ENCODE results near the gene HSD11B1.
A peak's percentile ranks its signal among the peaks of the same experiment; 100 is the strongest.

HSD11B1 gene

DNA sequence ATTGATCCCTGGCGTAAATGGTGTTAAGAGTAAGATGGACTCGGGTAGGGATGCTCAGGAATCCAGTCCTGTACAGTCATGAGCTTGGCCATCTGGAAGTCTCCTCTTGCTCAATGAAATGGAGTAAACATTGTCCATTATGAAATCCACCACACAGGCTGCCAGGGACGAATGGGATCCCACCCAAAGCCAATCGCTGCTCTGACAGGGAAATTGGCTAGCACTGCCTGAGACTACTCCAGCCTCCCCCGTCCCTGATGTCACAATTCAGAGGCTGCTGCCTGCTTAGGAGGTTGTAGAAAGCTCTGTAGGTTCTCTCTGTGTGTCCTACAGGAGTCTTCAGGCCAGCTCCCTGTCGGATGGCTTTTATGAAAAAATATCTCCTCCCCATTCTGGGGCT is at the start of gene HSD11B1:
Gene HSD11B1 (plus strand): TSS at position 263 of the 400 bp plus-strand sequence. CDS start 97 bp downstream, at position 360.
- no peak for DNase-seq

DNA sequence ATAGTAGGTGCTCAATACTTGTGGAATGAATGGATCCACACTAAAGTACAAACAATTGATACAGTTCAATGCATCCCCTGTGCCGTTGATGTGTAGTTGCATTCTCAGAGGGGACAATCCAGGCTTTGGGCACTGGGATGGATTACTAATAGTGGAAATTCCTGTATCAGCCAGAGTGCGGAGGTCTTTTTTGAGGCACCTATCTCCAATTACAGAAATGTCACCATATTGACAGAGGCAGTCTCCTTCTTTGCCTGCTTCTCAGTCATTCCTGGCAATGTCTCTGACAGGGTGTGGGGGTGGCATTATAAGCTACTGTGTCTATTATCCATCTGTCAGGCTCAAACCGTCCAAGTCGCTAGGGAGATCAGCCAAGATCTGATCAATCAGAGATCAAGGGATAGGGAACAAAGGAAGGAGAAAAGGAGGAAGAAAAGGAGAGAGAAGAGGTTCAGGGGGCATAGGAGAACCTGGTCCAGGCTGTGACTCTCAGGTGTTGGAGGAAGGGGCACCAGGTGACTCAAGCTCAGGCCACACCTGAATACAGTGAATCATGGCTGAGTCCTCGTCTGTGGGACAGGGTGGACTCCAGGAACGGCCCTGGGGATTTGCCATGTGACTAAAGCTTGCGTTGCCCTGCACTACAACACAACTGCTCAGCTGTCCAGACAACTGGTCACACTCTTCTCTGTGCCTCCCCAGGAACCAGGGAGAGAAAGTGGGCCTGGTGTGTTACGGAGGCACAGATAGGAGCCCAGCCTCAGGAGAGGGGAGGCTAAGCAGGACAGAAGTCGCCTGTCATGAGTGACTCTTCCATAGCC is 49.0 kb upstream of the HSD11B1 start:
- no peak for DNase-seq

DNA sequence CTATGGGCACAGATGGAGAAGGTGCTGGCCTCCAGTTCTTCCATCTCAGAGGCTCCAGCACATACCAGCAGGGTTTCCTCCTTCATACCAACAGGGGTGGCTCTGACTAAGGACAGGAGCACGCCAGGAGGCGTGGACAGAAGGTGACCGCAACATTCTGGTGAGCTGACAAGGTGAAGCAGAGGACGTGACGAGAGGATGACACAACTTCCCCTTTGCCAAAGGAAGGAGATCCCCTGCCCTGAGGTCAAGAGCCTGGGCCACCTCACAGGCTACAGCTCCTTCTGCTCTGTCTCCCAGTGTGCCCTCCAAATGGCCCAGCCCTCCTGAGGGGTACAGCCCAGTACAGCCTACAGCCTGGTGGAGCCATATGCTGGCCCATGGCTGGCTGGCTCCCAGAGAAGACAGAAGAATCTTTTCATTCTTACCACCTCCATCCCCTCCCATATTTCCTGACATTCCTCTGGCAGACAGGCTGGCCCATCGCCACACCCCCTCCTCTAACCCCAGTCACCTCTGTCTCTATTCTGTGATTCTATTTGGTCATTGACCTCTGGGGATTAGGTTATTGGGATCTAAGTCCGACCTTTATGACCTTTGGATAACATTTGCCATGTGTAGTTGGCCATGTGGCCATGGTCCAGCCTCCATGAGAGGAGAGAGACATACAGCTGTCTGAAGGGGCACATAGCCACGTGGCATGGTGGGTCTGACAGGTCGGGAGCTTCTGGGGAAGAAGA is 47.3 kb upstream of the HSD11B1 start:
- DNase-seq = no peak

DNA sequence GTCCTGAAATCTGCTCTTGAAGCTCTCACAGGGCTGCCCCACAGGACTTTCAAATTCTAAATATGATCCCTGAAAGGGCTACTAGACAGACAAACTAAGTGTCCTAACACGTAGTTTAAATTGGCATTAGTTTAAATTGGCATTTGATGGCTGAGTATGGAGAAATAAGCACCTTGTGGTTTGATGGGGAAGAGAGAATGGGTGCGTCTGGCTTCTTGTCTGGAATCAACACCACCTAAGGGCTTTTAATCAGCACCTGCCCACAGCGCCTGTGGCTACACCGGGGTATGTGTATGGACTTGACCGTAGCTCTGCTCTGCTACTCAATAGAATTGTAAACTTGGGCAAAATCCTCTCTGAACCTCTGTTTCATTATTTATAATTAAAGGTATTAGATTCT is 46.7 kb upstream of the HSD11B1 start:
- no peak for DNase-seq

DNA sequence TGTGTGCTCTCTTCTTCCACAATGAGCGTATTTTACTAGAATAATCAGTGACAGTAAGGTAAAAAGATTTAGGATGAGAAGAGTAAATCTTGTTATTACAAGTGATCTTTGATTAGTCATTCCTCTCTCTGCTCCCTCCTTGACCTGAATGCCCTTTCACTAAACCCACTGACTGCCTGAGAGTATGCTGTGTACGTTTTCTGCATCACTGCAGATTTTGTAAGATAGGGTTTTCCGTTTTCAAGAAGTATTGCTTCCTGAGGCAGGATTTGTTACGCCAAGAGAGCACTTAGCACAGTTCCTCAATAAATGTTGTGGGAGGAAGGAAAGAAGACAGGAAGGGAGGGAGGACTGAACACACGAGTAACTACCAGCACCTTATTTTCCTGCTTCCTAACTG is 44.7 kb upstream of the HSD11B1 start:
- DNase-seq = no peak

DNA sequence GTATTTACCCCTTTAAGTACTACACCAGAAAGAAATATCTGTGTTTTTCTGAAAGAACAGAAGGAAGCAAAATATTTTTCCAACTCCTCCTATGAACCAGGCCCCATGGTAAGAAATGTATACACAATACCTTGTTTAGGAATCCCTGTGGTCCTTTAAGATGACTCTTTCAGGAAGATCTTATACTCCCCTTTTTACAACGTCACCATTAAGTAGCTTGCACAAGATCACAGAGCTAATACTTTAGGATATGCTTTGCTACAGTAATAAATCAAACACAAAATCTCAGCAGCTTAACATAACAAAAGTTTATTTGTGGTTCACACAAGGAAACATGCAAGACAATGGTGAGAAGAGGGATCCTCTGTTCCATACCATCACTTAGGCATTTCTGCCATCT is 43.6 kb upstream of the HSD11B1 start:
- no peak for DNase-seq

DNA sequence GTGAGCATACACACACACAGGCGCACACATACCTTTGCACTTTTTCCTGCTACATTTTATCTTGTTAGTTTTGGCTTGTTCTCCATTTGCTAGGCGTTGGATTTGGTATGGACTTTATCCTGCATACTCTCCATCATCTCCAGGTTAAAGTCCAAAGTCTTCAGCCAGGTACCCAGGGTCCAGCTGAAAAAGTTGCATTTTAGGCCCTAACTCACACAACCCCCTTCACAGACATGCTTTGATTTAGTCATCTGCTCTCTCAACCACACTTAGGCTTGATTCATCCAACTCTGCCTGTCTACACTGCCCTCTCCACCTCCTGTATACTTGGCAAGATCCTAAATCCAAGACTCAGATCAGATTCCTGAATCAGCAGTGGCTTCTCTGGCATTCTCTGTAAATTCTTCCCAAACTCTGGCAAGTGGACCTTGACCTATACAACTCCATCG is 41.7 kb upstream of the HSD11B1 start:
- DNase-seq = no peak

DNA sequence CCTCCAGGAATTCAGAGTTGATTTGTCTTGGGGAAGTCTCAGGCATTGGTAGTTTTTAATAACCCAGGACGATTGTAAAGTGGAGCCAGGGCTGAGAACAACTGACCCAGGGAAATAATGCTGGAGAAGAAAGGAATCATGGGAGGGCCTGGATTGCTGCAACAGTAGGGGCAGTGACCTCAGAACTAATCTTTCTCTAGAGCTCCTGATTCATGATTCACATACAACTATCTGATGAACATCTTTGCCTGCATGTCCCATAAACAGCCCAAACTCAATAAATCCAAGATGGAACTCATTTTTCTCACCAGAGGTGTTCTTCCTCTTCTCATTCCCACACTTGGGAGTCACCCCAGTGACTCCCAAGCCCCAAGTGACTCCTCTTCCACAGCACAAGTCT is 37.5 kb upstream of the HSD11B1 start:
- no peak for DNase-seq

DNA sequence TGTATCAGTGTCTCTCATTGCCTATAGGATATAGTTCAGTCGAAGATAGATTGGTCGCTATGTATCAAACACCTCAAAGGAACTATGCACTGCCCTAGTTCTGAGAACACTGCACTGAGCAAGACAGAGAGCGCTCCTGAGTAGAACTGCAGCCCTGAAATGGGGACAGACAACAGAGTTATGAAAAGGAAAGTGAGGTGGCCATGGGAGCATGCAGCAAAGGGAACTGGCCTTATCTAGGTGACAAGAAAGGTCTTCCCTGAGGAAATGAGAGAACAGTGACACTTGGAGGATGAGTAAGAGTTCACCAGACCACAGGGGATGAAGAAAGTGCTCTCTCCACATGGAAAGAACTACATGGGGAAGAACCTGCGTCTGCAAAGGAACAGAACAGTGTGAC is 36.9 kb upstream of the HSD11B1 start:
- no peak for DNase-seq

DNA sequence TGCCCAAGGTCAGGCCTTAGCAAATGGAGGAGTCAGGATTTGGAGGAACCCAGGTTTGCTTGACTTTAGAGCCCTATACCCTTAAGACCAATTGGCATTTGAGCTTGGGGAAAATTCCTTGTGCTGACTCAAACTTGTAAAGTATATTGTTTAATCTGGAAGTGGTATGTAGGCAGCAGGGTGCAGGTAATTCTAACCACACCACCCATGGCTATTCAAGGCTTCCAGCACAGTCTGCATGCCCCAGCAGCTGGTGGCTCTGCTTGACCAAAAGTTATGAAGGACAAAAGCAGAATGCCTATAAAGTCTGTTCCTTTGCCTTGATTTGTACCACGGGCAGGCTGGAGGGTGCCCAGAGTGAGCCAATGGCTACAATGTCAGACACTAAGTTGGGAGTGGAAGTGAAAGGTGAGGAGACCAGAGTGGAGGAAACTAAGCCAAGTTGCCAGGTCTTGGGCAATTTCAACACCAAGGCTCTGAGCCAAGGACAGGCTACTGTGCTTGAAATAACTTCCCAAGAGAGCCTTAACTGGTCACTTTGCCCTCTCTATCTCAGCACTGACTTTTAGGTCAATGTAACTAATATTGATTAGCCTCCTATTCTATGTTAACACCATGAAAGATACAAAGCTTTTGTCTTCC is 34.1 kb upstream of the HSD11B1 start:
- DNase-seq = no peak

DNA sequence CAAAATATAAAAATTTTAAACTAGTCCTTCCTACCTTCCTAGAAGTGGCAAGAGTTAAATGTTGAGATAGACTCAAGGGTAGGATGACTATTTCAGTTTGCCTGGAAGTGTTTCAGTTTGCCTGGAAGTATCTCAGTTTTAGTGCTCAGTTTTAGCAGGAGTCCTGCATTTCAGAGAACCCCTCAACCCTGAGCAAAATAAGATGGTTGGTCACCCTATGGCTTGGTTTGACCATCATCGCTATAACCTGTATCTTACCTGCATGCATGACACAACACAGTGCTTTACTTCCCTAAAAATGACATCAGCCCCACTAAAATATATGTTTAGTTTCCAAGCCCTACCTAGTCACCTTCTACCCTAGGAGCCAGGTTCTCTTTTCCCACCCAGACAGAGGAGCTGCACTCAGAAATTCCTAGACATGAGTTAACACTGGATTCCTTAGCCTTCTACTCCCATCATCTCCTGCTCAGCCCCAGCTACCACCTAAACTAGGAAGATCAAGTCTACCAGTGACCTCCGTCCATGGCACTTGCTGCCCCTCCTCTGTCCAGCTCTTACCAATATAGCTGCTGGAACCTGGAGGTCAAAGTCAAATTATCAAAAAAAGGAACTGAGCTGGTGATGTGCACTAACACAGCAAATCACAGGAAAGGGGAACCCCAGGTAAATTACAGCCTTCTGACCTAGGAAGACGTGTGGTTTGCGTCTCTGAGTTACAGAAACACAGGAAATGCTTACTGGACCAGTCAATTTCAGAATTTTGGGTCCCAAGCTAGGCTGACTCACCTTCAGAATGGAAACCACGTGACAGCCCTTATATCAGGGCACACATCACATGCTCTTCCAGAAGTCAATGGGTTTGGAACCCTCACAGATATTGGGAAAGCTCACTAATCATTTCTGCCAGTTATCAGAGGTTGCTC is 31.7 kb upstream of the HSD11B1 start:
- DNase-seq = peak in 1 of 2 experiments; percentile 12

DNA sequence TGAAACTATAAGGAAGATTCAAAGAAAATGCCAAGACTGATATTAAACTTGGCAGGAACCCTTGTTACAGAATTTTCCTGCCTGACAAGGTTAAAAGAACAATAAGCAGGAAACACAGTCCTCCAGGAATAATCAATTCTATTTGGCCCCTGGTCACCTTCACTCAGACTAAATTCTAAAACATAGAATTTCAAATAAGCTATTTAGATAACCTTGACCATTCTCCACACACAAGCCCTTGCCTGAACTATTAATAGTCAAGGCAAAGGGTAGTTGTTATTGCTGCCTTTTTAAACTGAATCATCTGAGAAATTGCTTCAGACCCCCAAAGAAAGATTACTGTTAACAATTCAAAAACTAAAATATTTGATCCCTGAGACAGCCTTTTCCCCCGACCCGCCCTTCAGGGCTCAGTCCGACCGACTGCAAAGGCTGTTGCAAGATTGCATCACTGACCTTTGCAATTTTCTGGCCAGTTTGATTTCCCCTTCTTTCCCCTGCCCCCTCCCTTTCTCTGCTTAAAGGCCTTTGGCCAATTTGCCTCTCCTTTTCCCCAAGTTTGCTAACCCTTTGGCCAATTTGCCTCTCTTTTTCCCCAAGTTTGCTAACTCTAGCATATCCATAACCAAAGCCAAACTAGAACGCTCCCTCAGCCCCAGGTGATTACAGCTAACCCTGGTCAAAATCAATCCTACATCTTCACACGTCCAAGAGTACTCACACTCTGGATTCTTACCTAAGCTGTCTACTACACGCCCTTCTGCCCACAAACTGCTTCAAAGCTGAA is 30.8 kb upstream of the HSD11B1 start:
- DNase-seq = no peak

DNA sequence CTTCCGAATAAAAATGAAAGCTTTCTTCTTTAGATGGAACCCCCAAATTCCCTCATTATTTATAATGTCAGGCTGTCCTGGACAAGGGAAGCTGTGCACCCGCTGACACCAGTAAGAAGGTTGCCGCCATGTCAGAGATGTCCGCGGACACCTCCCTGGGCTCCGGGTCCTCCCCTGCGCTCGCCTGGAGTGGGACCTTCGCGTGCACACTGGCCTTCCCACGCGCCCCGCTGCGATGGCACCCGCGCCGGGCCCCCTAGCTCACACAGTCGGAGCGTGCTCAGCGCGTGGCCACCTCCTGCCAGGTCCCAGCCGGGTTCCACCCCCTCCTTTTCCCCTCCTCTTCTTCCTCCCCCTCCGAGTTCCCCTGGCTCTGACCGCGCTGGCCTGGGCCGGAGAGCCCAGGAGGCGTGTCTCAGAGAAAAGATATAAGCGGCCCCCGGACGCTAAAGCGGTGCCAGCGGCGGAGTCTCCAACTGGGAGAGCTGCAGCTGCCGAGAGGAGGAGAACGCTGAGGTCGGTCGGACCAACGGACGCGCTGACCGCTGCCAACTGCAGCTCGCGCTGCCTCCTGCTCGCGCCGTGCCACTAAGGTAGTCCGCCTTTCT is 29.6 kb upstream of the HSD11B1 start, which contains the start of gene G0S2:
Gene G0S2 (plus strand): TSS at position 456 of the 608 bp plus-strand sequence. CDS start 273 bp downstream, outside the sequence.
- DNase-seq = peak; percentile 31 to 46

DNA sequence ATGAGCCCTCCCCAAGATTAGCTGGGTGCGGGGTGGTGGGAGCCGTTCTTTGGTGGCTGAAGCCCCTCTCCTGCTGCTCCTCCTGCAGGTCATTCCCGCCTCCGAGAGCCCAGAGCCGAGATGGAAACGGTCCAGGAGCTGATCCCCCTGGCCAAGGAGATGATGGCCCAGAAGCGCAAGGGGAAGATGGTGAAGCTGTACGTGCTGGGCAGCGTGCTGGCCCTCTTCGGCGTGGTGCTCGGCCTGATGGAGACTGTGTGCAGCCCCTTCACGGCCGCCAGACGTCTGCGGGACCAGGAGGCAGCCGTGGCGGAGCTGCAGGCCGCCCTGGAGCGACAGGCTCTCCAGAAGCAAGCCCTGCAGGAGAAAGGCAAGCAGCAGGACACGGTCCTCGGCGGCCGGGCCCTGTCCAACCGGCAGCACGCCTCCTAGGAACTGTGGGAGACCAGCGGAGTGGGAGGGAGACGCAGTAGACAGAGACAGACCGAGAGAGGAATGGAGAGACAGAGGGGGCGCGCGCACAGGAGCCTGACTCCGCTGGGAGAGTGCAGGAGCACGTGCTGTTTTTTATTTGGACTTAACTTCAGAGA is 29.0 kb upstream of the HSD11B1 start:
- no peak for DNase-seq

DNA sequence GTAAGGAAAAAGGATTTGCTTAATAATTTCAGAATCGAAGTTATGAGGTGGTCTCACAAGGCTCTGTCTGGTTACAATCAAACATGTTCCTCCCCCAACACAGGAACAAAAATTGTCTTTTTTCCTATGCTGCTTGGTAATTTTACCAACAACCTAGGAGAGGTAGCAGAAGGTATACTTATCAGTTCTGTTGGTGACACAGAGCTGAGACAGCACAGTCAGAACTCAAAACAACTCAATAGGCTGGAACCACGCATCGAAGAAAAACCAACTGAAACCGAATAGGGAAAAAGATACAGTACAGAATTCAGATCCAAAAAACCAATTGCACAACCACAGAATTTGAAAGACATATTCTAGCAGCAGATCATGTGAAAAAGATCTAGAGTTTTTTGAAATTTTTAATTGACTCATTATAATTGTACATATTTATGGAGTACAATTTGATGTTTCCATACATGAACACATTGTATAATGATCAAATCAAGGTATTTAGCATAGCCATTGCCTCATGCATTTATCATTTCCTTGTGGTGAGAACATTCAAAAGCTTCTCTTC is 25.6 kb upstream of the HSD11B1 start:
- no peak for DNase-seq

DNA sequence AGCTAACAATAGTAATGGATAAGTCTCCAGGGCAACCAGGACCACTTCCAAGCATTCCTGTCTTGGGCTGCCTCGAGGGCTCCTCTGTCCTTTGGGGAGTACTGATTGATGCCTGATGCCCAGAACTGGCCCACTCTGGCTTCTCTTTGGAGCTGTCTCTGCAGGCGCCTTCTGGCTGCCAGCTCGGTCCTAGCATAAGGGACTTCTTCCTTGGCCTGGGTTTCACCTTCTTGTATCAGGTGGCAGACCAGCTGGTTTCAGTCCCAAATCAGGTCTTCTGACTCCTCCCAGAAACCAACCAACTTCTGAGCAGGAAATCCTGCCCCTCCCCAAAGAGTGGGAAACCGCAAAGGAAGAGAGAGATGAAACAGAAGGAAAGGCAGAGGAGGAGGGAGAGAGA is 18.8 kb upstream of the HSD11B1 start:
- no peak for DNase-seq

DNA sequence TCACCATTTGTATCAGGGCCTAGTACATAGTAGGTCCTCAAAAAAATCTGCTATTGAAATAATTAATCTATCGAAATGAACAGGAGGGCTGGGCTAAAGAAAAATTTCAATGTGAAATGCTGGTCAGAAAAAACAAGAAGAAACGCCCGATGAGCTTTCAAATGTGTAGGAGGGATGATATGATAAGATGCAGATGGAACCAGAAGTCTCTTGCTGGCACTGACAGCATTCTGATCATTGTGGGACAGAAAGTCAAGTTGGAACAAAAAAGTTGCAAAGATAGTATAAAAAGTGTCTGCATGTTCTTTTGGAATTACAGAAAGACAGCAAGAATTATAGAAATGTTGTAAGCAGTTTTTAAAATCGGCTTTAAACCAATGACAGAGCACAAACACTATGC is 18.3 kb upstream of the HSD11B1 start:
- DNase-seq = no peak

DNA sequence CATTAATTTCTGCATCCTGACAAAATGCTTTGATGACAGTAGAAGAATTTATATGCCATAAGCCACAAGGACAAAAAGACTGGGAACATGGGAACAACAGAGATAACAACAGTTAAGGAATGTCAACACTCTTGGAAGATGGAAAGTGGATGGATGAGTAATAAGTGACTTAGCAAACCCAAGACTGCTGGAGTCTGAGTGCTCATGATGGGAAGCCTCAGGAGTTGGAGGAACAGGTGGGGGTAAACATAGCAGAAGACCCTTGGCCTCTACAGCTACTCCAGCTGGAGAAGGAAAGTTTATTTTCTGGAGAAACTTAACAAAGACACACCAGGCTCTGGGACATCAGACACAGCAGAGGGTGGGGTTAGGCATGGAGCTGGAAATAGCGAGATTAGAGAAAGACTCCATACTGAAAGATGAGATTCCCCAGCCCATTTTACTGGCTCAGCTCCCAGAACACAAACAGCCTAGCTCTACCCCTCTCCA is 15.9 kb upstream of the HSD11B1 start:
- no peak for DNase-seq

DNA sequence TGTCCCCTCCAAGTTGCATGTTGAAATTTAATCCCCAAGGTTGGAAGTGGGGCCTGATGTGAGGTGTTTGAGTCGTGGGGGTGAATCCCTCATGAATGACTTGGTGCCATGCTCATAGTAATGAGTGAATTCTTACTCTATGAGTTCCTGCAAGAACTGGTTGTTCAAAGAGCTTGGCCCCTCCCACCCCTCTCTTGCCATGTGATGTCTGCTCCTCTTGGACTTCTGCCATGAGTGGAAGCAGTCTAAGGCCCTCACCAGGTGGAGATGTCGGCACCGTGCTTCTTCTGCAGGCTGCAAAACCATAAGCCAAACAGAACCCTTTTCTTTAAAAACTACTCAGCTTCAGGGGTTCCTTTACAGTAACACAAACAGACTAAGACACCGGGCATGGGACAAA is 15.2 kb upstream of the HSD11B1 start:
- DNase-seq = no peak

DNA sequence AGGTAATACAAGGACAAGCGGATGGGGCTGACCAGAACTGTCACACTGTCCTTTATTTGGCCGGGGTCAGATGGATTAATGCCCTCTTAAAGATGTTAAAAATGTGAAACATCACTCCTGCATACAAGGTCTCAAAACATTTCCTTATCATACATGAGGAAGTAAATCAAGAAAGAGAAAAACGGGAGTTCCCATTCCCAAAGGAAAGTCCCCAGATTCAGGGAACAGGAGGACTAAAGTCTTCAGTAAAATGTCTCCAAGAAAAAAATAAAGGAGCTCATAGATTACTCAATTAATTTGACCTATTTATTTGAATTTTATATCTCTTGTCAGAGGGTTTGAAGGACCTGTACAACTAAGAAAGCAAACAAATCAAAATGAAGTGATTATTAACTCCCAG is 13.4 kb upstream of the HSD11B1 start:
- DNase-seq = no peak
